Cortex of kidney (tissue), 1 donor: ENCODE results near the gene DTNB.
A peak's percentile ranks its signal among the peaks of the same experiment; 100 is the strongest.

Experiments used
- DNase-seq: peaks from one replicate; lab custom pipeline; 2025; lab: John Stamatoyannopoulos, UW

The DTNB gene

GRCh38 chr2:25497229-25497917, 176.0 kb downstream of the DTNB start:
- DNase-seq = no peak

GRCh38 chr2:25494616-25495015, 178.8 kb downstream of the DTNB start:
- DNase-seq = no peak

GRCh38 chr2:25493207-25493606, 180.2 kb downstream of the DTNB start:
- no peak for DNase-seq

- DNase-seq = no peak
Observed at GRCh38 chr2:25492726-25493125, 180.7 kb downstream of the DTNB start.

GRCh38 chr2:25491966-25492532, 181.3 kb downstream of the DTNB start:
- no peak for DNase-seq

- DNase-seq = no peak
Observed at GRCh38 chr2:25491003-25491696, 182.2 kb downstream of the DTNB start.

- DNase-seq = no peak
Observed at GRCh38 chr2:25490217-25490616, 183.2 kb downstream of the DTNB start.

- no peak for DNase-seq
Observed at GRCh38 chr2:25489631-25490030, 183.7 kb downstream of the DTNB start.

- no peak for DNase-seq
Observed at GRCh38 chr2:25483607-25484266, 189.6 kb downstream of the DTNB start.

DNA sequence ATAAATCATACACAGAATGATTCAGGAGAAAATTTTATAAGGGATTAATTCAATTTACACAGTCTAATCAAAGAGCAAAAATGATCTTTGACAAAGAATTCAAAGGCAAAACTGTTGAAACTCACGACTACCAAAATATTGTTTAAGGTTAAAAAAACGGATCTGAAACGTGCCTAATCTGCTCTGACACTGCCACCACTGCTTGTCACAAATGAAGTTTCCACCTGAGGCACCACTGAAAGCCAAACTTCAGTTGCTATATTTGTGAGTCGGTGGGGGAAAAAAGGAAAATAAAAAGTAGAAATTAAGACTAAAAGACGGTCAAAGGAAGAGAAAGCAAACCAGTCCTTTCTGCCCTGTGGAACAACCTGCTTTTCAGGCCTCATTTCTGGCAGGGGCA, 191.0 kb downstream of the DTNB start:
- DNase-seq = no peak

GRCh38 chr2:25481381-25482300, 191.7 kb downstream of the DTNB start:
- DNase-seq = no peak

DNA sequence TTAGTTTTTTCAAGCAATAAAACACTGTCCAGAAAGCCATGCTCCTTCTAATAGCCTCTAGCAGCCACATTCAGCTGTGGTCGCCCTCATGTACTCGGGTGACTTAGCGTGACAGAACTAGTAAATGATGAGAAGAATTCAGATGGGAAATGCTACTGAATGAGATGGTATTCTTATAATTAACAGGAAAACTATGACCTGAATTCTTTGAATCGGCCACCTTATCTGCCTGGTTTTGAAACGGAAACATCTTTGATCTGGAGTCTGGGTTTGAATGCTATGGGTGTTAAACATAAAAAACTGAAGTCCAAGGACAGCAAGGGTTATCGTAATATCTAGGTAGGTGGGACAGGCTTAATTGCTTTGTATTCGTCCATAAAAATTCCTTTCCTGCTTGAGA, 192.8 kb downstream of the DTNB start:
- no peak for DNase-seq

DNA sequence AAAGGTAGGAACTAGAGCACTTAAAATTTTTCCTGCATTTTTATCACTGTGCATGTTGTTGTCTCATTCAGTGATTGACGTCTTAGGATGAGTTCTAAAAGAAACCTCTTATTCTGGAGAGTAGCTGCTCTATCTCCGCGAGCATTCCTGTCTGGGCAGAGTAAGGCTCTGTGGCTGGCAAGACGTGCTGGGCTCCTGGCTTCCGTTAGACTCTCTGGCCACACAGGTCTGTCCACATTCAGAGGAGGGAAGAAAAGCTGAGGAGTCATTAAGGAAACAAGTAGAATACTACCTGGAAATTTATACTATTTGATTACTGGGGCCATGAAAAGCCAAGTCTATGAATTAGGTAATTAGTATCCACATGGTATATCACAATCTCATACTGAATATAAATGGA, 193.6 kb downstream of the DTNB start:
- DNase-seq = no peak

- no peak for DNase-seq
Observed at GRCh38 chr2:25478736-25479135, 194.6 kb downstream of the DTNB start.

- DNase-seq = peak; percentile 14
Observed at GRCh38 chr2:25473758-25474340, 199.5 kb downstream of the DTNB start.

- DNase-seq = no peak
Observed at GRCh38 chr2:25473131-25473530, 200.2 kb downstream of the DTNB start.

- DNase-seq = no peak
Observed at GRCh38 chr2:25470806-25471205, 202.6 kb downstream of the DTNB start.

DNA sequence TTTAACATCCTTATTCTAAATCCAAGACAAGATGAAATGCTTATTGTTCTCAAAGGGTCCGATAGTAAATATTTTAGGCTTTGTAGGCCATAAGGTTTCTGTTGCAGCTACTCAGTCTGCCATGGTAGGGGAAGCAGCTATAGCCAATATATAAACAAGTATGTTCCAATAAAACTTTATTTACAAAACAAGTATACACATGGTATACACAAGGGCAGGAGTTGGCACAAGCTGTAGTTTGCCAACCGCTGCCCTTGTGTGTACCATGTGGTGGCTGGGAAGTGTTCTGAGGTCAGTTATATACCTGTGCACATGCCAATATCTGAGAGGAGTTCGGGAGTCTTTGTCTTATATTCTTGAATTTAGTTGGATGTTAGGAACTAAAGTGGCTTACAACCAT, 205.6 kb downstream of the DTNB start:
- no peak for DNase-seq

GRCh38 chr2:25462021-25462420, 211.4 kb downstream of the DTNB start:
- DNase-seq = no peak

DNA sequence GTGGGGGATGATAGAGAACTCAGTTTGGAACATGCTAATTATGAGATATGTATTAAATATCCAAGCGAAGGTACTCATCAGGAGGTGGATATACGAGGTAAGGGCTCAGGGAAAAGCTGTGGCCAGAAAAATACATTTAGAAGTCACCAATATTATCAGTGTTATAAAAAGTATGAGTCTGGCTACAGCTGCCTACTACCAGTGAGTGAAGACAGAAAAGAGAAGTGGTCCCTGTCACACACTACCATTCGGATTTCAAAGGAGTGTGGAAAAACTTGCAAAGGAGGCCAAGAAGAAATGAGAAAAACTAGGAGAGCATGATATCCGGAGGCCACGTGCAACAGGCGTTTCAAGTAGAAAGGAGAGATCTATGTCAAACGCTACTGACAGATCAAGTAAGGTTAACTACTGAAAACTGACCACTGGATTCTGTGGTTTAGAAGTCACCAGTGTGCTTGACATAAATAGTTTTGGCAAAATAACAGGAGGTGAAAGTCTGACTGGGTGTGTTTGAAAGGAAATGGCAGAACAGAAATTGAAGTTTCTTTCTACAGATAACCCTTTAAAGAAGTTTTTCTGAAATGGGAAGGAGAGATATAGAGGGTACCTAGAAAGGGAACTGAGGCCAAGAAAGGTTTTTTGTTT, 213.0 kb downstream of the DTNB start:
- DNase-seq = no peak
